ENCODE data around the gene DTYMK.
"Not testable (repeated sequence)": the region's sequence is repeated elsewhere in the genome, so short reads cannot be mapped to it uniquely, and the experiment has no call there.

DTYMK gene

GRCh38 chr2:241673189-241673663, 13.4 kb downstream of the DTYMK start:
- in situ Hi-C loops (cut with HindIII; ENCODE audit: low sequenced_read_pairs): no loop called here

- in situ Hi-C loops (cut with HindIII; ENCODE audit: low sequenced_read_pairs): no loop called here
These were observed 14.1 kb downstream of the DTYMK start for GRCh38 chr2:241672243-241673188.

- in situ Hi-C loops (cut with HindIII; ENCODE audit: low sequenced_read_pairs): no loop called here
These were observed 15.0 kb downstream of the DTYMK start for GRCh38 chr2:241671457-241672240.

- in situ Hi-C loops (cut with HindIII; ENCODE audit: low sequenced_read_pairs): no loop called here
These were observed 16.1 kb downstream of the DTYMK start for GRCh38 chr2:241670333-241671110.

GRCh38 chr2:241668839-241669238, 17.8 kb downstream of the DTYMK start:
- in situ Hi-C loops (cut with HindIII; ENCODE audit: low sequenced_read_pairs): no loop called here

- in situ Hi-C loops (cut with HindIII; ENCODE audit: low sequenced_read_pairs): no loop called here
These were observed 18.3 kb downstream of the DTYMK start for GRCh38 chr2:241668354-241668753.

GRCh38 chr2:241666627-241667400, 19.8 kb downstream of the DTYMK start:
- in situ Hi-C loops (cut with HindIII; ENCODE audit: low sequenced_read_pairs): no loop called here

GRCh38 chr2:241665731-241666440, 20.7 kb downstream of the DTYMK start:
- in situ Hi-C loops (cut with HindIII; ENCODE audit: low sequenced_read_pairs): no loop called here

GRCh38 chr2:241662731-241663130, 23.9 kb downstream of the DTYMK start:
- in situ Hi-C loops (cut with HindIII; ENCODE audit: low sequenced_read_pairs): not testable (repeated sequence)

- in situ Hi-C loops (cut with HindIII; ENCODE audit: low sequenced_read_pairs): no loop called here
These were observed 25.9 kb downstream of the DTYMK start for GRCh38 chr2:241660593-241661213.

- in situ Hi-C loops (cut with HindIII; ENCODE audit: low sequenced_read_pairs): no loop called here
These were observed 27.4 kb downstream of the DTYMK start for GRCh38 chr2:241659150-241659739.

GRCh38 chr2:241658296-241658695, 28.3 kb downstream of the DTYMK start:
- in situ Hi-C loops (cut with HindIII; ENCODE audit: low sequenced_read_pairs): no loop called here

- in situ Hi-C loops (cut with HindIII; ENCODE audit: low sequenced_read_pairs): no loop called here
These were observed 28.8 kb downstream of the DTYMK start for GRCh38 chr2:241657786-241658254.

GRCh38 chr2:241656190-241656741, 30.3 kb downstream of the DTYMK start:
- in situ Hi-C loops (cut with HindIII; ENCODE audit: low sequenced_read_pairs): no loop called here

- in situ Hi-C loops (cut with HindIII; ENCODE audit: low sequenced_read_pairs): no loop called here
These were observed 31.0 kb downstream of the DTYMK start for GRCh38 chr2:241655516-241656189.

- in situ Hi-C loops (cut with HindIII; ENCODE audit: low sequenced_read_pairs): no loop called here
These were observed 32.1 kb downstream of the DTYMK start for GRCh38 chr2:241654551-241654950.

- in situ Hi-C loops (cut with HindIII; ENCODE audit: low sequenced_read_pairs): no loop called here
These were observed 33.3 kb downstream of the DTYMK start for GRCh38 chr2:241653210-241653750.
